ENCODE data around the gene ZNF83.

DNA sequence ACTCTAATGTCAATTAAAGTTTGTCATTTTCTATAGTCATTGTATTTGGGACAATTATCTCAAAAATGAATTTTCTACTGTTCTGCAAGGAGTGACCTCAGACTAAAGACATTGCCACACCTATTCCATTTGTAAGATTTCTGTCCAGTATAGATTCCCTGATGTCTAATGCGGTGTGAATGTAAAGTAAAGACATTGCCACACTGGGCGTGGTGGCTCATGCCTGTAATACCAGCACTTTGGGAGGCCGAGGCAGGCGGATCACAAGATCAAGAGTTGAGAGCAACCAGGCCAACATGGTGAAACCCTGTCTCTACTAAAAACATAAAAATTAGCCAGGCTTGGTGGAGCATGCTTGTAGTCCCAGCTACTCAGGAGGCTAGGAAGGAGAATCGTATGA lies 13.8 kb upstream of the ZNF83 start:
- TF ChIP-seq, protein P1, sequence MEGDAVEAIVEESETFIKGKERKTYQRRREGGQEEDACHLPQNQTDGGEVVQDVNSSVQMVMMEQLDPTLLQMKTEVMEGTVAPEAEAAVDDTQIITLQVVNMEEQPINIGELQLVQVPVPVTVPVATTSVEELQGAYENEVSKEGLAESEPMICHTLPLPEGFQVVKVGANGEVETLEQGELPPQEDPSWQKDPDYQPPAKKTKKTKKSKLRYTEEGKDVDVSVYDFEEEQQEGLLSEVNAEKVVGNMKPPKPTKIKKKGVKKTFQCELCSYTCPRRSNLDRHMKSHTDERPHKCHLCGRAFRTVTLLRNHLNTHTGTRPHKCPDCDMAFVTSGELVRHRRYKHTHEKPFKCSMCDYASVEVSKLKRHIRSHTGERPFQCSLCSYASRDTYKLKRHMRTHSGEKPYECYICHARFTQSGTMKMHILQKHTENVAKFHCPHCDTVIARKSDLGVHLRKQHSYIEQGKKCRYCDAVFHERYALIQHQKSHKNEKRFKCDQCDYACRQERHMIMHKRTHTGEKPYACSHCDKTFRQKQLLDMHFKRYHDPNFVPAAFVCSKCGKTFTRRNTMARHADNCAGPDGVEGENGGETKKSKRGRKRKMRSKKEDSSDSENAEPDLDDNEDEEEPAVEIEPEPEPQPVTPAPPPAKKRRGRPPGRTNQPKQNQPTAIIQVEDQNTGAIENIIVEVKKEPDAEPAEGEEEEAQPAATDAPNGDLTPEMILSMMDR (IDR thresholded peaks at IDR 0.05): no peak
- no peak for TF ChIP-seq POLR2A (IDR thresholded peaks at IDR 0.05)

Data from right lobe of liver (tissue), 4 donors.